Placental epithelial cell (primary cell): ENCODE data around the gene HFE. TPM values are rescaled to one million over a fixed set of nuclear protein-coding genes. Genes with fewer than 3 reads are reported as not detected.

Experiments
- total RNA-seq: library from RNA; depleted of rRNA; stranded (reverse); fragments of >200 nt; gene quantifications from 2 replicates; pipeline ENCODE4 v1.2.3, GENCODE V29; 2012

HFE gene
- total RNA-seq = 10.6 and 21.5 TPM in 2 replicates

GRCh38 chr6:26087284-26088115 lies at the start of gene HFE:
TSS of gene HFE (plus strand) at chr6:26087429. CDS start at chr6:26087441, 12 bp downstream.

Other genes with a start within 250 kb of the HFE start
- gene SLC17A3, start 213.2 kb upstream of the HFE start, total RNA-seq = not detected in 2 replicates
- not detected in 2 replicates for gene SLC17A2, start 156.7 kb upstream of the HFE start, total RNA-seq
- gene TRIM38, start 124.6 kb upstream of the HFE start, total RNA-seq = 6.5 and 6.7 TPM in 2 replicates